SK-N-SH treated with all-trans-retinoic acid at 6 μM for 48 hours (cell line): Measurements from ENCODE around the gene PIM2.
A peak's percentile ranks its signal among the peaks of the same experiment; 100 is the strongest.

Experiments used
- ATAC-seq: fragments of 200-7000 bp; cut with Tn5 transposase; 3 replicates; pipeline ENCODE4 v1.9.1; 2020; ENCODE audit warnings: mild to moderate bottlenecking, moderate library complexity
- ARNTL ChIP-seq: fragments of 450-650 bp; formaldehyde crosslinking; IDR thresholded peaks from 2 replicates; pipeline ENCODE4 v1.5.0; 2020; ENCODE audit warnings: low read depth, mild to moderate bottlenecking, moderate library complexity, borderline replicate concordance
- BACH2 ChIP-seq: fragments of 250-450 bp; sonication (Bioruptor Pico); IDR thresholded peaks from 2 replicates; pipeline ENCODE4 v1.9.0; 2021; ENCODE audit warnings: mild to moderate bottlenecking, borderline replicate concordance
- CREB5 ChIP-seq: fragments of 250-450 bp; sonication (Bioruptor Pico); IDR thresholded peaks from 2 replicates; pipeline ENCODE4 v1.5.1; 2020; ENCODE audit warnings: low read depth, mild to moderate bottlenecking, moderate library complexity
- GLIS3 ChIP-seq: fragments of 250-450 bp; sonication (Bioruptor Pico); IDR thresholded peaks from 2 replicates; pipeline ENCODE4 v1.5.0; 2020; ENCODE audit warnings: mild to moderate bottlenecking, moderate library complexity
- ISL1 ChIP-seq: fragments of 250-450 bp; sonication (Bioruptor Pico); IDR thresholded peaks from 2 replicates; pipeline ENCODE4 v2.1.2; 2022; ENCODE audit warnings: mild to moderate bottlenecking, moderate library complexity
- PPARA ChIP-seq: fragments of 250-450 bp; sonication (Bioruptor Pico); IDR thresholded peaks from 2 replicates; pipeline ENCODE4 v1.5.0; 2020; ENCODE audit warnings: mild to moderate bottlenecking, borderline replicate concordance
- RARB ChIP-seq: fragments of 250-450 bp; sonication (Bioruptor Pico); IDR thresholded peaks from 2 replicates; pipeline ENCODE4 v1.8.0; 2021; ENCODE audit warnings: mild to moderate bottlenecking, moderate library complexity
- SNAI2 ChIP-seq: fragments of 250-450 bp; sonication (Bioruptor Pico); IDR thresholded peaks from 2 replicates; pipeline ENCODE4 v1.5.0; 2020; ENCODE audit warnings: mild to moderate bottlenecking, moderate library complexity
- TOX ChIP-seq: fragments of 250-450 bp; sonication (Bioruptor Pico); IDR thresholded peaks from 2 replicates; pipeline ENCODE4 v1.8.0; 2021; ENCODE audit warnings: mild to moderate bottlenecking, moderate library complexity, borderline replicate concordance
- ZFP3 ChIP-seq: fragments of 250-450 bp; sonication (Bioruptor Pico); IDR thresholded peaks from 2 replicates; pipeline ENCODE4 v1.5.0; 2020; ENCODE audit warnings: mild to moderate bottlenecking, moderate library complexity
- ZFP30 ChIP-seq: fragments of 450-650 bp; formaldehyde crosslinking; IDR thresholded peaks from 2 replicates; pipeline ENCODE4 v1.5.0; 2022; ENCODE audit warnings: mild to moderate bottlenecking, moderate library complexity
- ZNF70 ChIP-seq: fragments of 450-650 bp; formaldehyde crosslinking; IDR thresholded peaks from 2 replicates; pipeline ENCODE4 v1.5.0; 2020; ENCODE audit warnings: mild to moderate bottlenecking, moderate library complexity
- TF ChIP-seq, protein P1 (sequence below): fragments of 250-450 bp; sonication (Bioruptor Pico); IDR thresholded peaks from 2 replicates; pipeline ENCODE4 v1.8.0; 2020; ENCODE audit warnings: mild to moderate bottlenecking, moderate library complexity, borderline replicate concordance
- TF ChIP-seq, protein P2 (sequence below): fragments of 250-450 bp; sonication (Bioruptor Pico); IDR thresholded peaks from 2 replicates; pipeline ENCODE4 v1.5.1; 2021; ENCODE audit warnings: mild to moderate bottlenecking, moderate library complexity
- TF ChIP-seq, protein P3 (sequence below): fragments of 250-450 bp; sonication (Bioruptor Pico); IDR thresholded peaks from 2 replicates; pipeline ENCODE4 v1.5.0; 2020; ENCODE audit warnings: mild to moderate bottlenecking, moderate library complexity

PIM2 gene

GRCh38 chrX:48961585-48962091, 42.8 kb upstream of the PIM2 start (continued):
- TF ChIP-seq ISL1 (CRISPR knock-in tag), result no peak

DNA sequence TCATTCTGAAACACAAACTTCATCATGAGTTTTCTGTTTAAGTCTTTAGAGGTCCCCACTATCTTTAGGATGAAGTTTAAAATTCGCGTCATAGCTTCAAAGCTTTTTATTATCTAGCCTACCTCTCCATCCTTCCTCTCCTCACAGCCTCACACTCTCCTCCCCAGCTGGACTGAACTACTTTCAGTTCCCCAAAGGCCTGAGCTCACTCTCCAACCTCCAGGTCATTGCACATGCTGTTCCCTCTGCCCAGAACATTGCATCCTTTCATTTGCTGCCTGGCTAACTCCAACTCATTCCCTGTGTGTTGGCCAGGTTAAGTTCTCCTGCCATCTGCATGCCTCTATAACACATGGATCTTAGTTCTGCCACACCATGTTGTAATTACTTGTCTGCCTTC, 41.5 kb upstream of the PIM2 start:
- TF ChIP-seq BACH2 (CRISPR knock-in tag) (no peak), ZNF70 (no peak), ZFP3 (CRISPR knock-in tag) (no peak)
- TF ChIP-seq, all 23 proteins: peak for 0
- no peak for ATAC-seq

- peak; percentile 15 for ATAC-seq
- TF ChIP-seq ZNF70, result no peak
- no peak for TF ChIP-seq BACH2 (CRISPR knock-in tag)
- no peak for TF ChIP-seq TOX (CRISPR knock-in tag)
- no peak for TF ChIP-seq CREB5 (CRISPR knock-in tag)
- no peak for TF ChIP-seq SNAI2
- TF ChIP-seq RARB (CRISPR knock-in tag), result no peak
These were observed 39.8 kb upstream of the PIM2 start for GRCh38 chrX:48958635-48959094.

GRCh38 chrX:48957827-48958634, 39.2 kb upstream of the PIM2 start:
- TF ChIP-seq BACH2 (CRISPR knock-in tag), result no peak
- 0 out of 2 replicates have a peak, but pooled peaks have one; percentile 67 for TF ChIP-seq GLIS3 (CRISPR knock-in tag)
- TF ChIP-seq, protein P1, sequence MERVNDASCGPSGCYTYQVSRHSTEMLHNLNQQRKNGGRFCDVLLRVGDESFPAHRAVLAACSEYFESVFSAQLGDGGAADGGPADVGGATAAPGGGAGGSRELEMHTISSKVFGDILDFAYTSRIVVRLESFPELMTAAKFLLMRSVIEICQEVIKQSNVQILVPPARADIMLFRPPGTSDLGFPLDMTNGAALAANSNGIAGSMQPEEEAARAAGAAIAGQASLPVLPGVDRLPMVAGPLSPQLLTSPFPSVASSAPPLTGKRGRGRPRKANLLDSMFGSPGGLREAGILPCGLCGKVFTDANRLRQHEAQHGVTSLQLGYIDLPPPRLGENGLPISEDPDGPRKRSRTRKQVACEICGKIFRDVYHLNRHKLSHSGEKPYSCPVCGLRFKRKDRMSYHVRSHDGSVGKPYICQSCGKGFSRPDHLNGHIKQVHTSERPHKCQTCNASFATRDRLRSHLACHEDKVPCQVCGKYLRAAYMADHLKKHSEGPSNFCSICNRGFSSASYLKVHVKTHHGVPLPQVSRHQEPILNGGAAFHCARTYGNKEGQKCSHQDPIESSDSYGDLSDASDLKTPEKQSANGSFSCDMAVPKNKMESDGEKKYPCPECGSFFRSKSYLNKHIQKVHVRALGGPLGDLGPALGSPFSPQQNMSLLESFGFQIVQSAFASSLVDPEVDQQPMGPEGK, result peak; percentile 16; the same call in 1 of the 2 replicates
- TF ChIP-seq, protein P2, sequence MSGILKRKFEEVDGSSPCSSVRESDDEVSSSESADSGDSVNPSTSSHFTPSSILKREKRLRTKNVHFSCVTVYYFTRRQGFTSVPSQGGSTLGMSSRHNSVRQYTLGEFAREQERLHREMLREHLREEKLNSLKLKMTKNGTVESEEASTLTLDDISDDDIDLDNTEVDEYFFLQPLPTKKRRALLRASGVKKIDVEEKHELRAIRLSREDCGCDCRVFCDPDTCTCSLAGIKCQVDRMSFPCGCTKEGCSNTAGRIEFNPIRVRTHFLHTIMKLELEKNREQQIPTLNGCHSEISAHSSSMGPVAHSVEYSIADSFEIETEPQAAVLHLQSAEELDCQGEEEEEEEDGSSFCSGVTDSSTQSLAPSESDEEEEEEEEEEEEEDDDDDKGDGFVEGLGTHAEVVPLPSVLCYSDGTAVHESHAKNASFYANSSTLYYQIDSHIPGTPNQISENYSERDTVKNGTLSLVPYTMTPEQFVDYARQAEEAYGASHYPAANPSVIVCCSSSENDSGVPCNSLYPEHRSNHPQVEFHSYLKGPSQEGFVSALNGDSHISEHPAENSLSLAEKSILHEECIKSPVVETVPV (CRISPR knock-in tag), result no peak
- TF ChIP-seq, protein P3, sequence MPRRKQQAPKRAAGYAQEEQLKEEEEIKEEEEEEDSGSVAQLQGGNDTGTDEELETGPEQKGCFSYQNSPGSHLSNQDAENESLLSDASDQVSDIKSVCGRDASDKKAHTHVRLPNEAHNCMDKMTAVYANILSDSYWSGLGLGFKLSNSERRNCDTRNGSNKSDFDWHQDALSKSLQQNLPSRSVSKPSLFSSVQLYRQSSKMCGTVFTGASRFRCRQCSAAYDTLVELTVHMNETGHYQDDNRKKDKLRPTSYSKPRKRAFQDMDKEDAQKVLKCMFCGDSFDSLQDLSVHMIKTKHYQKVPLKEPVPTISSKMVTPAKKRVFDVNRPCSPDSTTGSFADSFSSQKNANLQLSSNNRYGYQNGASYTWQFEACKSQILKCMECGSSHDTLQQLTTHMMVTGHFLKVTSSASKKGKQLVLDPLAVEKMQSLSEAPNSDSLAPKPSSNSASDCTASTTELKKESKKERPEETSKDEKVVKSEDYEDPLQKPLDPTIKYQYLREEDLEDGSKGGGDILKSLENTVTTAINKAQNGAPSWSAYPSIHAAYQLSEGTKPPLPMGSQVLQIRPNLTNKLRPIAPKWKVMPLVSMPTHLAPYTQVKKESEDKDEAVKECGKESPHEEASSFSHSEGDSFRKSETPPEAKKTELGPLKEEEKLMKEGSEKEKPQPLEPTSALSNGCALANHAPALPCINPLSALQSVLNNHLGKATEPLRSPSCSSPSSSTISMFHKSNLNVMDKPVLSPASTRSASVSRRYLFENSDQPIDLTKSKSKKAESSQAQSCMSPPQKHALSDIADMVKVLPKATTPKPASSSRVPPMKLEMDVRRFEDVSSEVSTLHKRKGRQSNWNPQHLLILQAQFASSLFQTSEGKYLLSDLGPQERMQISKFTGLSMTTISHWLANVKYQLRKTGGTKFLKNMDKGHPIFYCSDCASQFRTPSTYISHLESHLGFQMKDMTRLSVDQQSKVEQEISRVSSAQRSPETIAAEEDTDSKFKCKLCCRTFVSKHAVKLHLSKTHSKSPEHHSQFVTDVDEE, result 0 out of 2 replicates have a peak, but pooled peaks have one; percentile 39
- peak; percentile 96 for ATAC-seq

GRCh38 chrX:48957477-48957826, 38.6 kb upstream of the PIM2 start, which contains the start of gene OTUD5:
Gene OTUD5 (minus strand): TSS chrX:48957607. CDS start chrX:48957570, 37 bp downstream.
- TF ChIP-seq TOX (CRISPR knock-in tag) (no peak), CREB5 (CRISPR knock-in tag) (no peak), ZFP30 (no peak), PPARA (CRISPR knock-in tag) (no peak), ARNTL (CRISPR knock-in tag) (no peak)
- TF ChIP-seq, protein P3, result no peak
- TF ChIP-seq, protein P1, result no peak
- TF ChIP-seq, all 23 proteins: peak for 0
- peak; percentile 46 for ATAC-seq
